HG02571 (cell line): Measurements from ENCODE around the gene TRAPPC8.
"Not testable (repeated sequence)": the region's sequence is repeated elsewhere in the genome, so short reads cannot be mapped to it uniquely, and the experiment has no call there.

Experiments used
- ATAC-seq: cut with Tn5 transposase; IDR thresholded peaks from one replicate; pipeline ENCODE4 v1.9.1; 2021; ENCODE audit warnings: mild to moderate bottlenecking, moderate library complexity; ENCODE audit not compliant: unreplicated experiment

Gene TRAPPC8

DNA sequence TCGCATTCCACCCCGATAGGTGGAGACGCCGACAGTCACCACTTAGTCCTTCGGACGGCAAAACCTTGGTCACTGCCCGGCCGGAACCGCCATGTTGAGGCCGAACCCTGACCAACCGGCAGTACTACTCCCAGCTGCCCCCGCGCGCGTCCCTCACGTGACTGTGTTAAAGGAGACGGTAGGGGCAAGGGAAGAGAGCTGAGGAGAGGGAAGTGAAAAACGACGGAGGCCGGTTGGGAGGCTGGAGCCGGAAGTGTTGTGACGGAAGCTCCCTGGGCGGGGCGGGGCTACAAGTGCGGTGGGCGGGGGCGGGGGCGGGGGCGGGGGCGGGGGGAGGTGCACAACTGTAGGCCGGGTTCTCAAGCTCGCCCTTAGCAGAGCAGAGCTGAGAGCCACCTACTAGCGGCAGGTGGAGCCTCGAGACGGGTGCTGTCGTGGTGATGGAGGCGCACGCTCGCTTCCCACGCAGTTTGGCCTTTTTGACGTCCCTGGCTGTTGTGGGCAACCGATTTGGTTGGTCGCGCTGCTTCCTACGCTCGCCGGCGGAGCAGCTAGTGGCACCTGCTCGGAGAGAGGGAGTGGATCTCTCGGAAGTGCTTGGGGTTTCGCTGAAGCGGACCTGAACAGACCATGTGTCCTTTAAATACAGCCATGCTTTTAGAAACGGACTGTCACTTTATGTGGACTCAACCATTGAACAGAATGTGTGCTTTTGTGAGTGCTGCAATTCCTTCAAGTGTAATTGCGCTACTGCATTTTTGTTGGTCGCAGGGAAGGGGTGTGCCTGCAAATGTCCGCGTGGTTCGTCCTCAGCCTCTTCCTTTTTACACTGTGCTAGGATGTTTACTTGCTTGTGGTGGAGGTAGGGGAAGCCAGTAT, at the start of gene TRAPPC8:
TRAPPC8 (minus strand) TSS at position 130 of the 879 bp plus-strand sequence. CDS start 364 bp downstream, outside the sequence.
- ATAC-seq, result peak; percentile 82

GRCh38 chr18:31990823-31991222, 47.9 kb upstream of the TRAPPC8 start:
- ATAC-seq, result no peak

DNA sequence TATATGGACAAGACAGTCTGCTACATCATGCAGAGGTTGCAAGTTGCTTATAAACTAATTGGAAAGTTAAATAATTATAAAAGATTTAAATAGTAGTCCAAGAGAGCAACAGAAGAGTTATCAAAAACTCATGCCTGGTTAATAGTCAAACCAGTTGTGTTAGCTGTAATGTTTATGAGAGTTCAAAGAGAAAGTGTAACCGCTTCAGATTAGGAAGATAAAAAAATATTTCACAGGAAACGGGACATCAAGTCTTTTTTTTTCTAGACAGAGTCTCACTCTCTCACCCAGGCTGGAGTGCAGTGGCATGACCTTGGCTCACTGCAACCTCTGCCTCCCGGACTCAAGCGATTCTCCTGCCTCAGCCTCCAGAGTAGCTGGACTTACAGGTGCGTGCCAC, 41.0 kb upstream of the TRAPPC8 start:
- ATAC-seq, result no peak

GRCh38 chr18:31983020-31983419, 40.1 kb upstream of the TRAPPC8 start:
- no peak for ATAC-seq

DNA sequence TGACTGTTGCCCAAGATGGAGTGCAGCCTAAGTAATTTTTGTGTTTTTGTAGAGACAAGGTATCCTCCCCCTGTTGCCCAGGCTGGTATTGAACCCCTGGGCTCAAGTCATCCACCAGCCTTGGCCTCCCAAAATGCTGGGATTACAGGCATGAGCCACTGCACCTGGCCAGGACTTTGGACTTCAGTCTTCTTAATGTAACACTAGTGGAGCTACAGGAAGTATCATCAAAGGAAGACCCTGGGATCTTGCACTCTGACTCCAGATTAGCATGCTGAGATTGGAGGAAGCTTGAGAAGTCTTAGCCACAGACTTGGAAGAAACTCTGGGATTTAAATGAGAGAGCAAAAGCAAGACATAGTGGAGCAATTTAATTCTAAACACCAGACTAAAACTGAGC, 37.9 kb upstream of the TRAPPC8 start:
- ATAC-seq, result no peak

GRCh38 chr18:31979714-31980113, 36.8 kb upstream of the TRAPPC8 start:
- ATAC-seq, result no peak

- ATAC-seq, result no peak
Measured at GRCh38 chr18:31978616-31979015, 35.7 kb upstream of the TRAPPC8 start.

GRCh38 chr18:31977270-31977872, 34.4 kb upstream of the TRAPPC8 start:
- no peak for ATAC-seq

DNA sequence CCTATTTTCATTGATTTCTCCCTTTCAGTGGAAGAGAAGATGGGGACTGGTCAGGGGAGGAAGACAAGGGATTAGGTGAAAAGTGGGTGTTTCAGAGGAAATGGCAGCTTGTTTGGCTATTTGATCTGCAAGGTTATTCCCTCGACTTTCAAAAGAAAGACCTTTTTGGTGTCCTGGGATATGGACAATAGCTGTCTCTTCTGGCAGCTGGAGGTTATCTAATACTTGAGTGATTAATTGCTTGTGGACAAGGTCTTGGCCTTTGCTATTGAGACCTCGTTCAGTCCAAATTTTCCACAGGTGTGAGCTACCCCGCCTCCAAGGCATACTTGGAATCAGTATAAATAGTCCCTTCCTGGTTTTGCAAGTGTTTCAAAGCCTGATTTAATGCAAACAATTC, 33.3 kb upstream of the TRAPPC8 start:
- no peak for ATAC-seq

GRCh38 chr18:31973929-31974546, 31.1 kb upstream of the TRAPPC8 start:
- no peak for ATAC-seq

DNA sequence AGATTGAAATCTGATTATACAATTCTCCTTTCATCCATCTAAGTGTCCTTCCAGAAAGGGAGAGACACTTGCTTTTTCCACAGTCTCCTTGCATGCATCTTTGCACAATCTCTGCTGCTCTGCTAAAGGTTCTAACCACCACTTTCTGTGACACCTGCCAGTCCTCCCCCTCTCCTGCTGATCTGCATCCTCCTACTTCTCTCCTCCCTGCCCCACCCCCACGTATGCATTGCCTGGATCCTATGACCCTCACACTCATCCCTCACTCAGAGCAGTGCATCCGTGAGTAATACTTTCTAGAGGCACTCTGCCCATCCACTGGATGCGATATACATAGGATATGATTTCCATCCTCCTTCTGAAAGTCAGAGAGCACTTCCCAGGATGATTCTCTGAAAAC, 27.7 kb upstream of the TRAPPC8 start:
- no peak for ATAC-seq

DNA sequence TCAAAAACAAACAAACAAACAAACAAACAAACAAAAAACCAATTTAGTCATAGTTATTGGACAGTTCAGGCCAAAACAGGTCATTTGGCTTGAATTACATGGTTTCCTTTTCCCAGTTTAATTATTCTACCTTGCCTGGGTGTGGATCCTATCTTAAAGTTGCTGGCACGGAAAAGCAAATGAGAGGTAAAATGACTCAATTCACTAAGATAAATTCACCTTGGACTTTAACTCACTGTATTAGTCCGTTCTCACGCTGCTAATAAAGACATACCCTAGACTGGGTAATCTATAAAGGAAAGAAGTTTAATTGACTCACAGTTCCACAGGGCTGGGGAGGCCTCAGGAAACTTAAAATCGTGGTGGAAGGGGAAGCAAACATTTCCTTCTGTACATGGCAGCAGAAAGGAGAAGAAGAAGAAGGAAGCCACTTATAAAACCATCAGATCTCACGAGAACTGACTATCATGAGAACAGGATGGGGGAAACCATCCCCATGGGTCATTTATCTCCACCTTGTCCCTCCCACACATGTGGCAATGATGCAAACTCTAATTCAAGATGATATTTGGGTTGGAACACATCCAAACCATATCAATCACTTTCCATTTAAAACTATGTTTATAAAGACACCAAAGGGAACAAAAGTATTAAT, 22.5 kb upstream of the TRAPPC8 start:
- ATAC-seq, result no peak

- no peak for ATAC-seq
Measured at GRCh38 chr18:31957728-31958127, 14.8 kb upstream of the TRAPPC8 start.

DNA sequence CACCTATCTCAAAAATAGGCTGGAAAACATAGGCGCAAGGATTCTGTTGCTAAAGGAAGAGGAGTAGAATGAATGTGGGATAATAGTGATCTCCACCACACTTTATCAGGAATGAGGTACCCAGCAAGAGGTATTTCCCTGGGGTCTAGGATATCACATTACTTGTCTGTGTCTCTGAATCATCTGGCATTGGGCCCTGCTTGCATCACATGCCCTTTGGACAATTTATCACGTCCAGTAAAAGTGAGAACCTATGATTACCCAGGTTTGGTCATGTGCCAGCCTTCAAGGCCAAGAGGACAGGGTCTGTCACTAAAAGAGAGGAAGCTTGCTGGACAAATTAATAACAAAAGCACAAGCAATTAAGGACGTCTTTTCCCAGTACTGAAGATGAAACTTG, 11.4 kb upstream of the TRAPPC8 start:
- no peak for ATAC-seq

DNA sequence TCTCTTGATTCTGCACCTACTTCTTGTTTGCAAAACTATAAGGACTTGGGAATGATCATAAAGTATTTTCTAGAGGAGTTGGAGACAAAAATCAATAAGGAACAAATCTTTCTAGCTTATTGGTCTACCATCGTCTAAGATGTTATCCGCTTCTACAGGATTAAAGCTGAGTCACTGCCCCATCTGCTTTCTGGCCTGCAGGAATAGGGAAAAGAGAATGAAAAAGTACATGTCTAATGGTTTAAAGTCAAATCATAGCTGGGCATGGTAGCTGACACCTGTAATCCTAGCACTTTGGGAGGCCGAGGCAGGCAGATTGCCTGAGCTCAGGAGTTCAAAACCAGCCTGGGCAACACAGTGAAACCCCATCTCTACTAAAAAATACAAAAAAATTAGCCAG, 10.8 kb upstream of the TRAPPC8 start:
- not testable (repeated sequence) for ATAC-seq

GRCh38 chr18:31952223-31952622, 9.3 kb upstream of the TRAPPC8 start:
- ATAC-seq, result no peak

- no peak for ATAC-seq
Measured at GRCh38 chr18:31950583-31950982, 7.7 kb upstream of the TRAPPC8 start.

DNA sequence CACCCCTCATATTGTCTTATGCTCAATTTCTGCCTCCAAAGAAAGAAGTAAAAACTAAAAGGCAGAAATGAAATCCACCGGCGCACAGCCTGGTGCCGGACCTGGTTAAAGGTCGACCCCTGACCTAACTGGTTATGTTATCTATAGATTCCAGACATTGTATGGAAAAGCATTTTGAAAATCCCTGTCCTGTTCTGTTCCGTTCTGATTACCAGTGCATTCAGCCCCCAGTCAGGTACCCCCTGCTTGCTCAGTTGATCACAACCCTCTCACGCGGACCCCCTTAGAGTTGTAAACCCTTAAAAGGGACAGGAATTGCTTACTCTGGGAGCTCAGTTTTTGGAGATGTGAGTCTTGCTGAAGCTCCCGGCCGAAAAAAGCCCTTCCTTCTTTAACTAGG, 5.4 kb upstream of the TRAPPC8 start:
- ATAC-seq, result not testable (repeated sequence)

DNA sequence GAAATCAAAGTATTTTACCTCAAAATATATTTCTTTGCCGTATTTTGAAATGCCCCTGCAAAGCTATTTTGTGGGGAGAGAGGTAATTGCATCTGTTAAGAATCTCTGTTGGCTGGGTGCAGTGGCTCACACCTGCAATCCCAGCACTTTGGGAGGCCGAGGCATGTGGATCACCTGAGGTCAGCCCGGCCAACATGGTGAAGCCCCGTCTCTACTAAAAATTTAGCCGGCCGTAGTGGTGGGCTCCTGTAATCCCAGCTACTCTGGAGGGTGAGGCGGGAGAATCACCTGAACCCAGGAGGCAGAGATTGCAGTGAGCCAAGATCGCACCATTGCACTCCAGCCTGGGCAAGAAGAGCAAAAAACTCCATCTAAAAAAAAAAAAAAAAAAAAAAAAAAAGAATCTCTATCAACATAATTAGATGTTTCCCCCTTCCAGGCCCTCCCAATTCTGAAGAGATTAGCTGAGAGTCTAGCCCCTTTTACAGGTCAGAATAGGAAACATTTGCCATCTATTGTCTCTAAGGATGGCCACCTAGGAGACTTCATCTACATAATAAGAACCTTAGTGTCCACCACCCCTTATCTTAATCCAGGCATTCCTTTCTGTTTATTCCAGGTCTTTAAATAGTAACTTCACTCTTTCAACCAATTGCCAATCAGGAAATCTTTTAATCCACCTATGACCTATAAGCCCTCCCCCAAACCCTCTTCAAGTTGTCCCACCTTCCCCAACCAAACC, 3.5 kb upstream of the TRAPPC8 start:
- no peak for ATAC-seq

- no peak for ATAC-seq
Measured at GRCh38 chr18:31943878-31944816, 1.2 kb upstream of the TRAPPC8 start.
